Right atrium auricular region (tissue), 2 donors: ENCODE data around the gene ADGRG7. TPM values are rescaled to one million over a fixed set of nuclear protein-coding genes. Genes with fewer than 3 reads are reported as not detected.

Experiments used
- DNase-seq: peaks from one replicate; pipeline ENCODE4 v3.0.0-alpha.2; 2019; ENCODE audit warnings: low spot score
- H3K27ac ChIP-seq, 2 donors: fragments of 200-600 bp; sonication (generic); 1 replicate in 1 of 2; 2 replicates in 1 of 2; pipeline ENCODE4 v1.5.1; 2016 to 2019
- H3K27me3 ChIP-seq, 2 donors: fragments of 200-600 bp; sonication (generic); one replicate each; pipeline versions ENCODE4 v1.5.1 to v1.6.0; 2017 to 2019
- H3K36me3 ChIP-seq: fragments of 200-600 bp; sonication (generic); one replicate; pipeline ENCODE4 v1.5.1; 2016
- H3K4me1 ChIP-seq, 2 donors: fragments of 200-600 bp; sonication (generic); one replicate each; pipeline versions ENCODE4 v1.5.1 to v1.6.0; 2017 to 2019
- H3K4me3 ChIP-seq, 2 donors: fragments of 200-600 bp; sonication (generic); 1 replicate in 1 of 2; 2 replicates in 1 of 2; pipeline ENCODE4 v1.5.1; 2017 to 2019; ENCODE audit warnings: mild to moderate bottlenecking in 1 of 2, moderate library complexity in 1 of 2
- H3K9me3 ChIP-seq, 2 donors: fragments of 200-600 bp; sonication (generic); one replicate each; pipeline ENCODE4 v1.5.1; 2019
- total RNA-seq, 2 donors: library from RNA; depleted of rRNA; stranded (reverse); fragments of >200 nt; gene quantifications; one replicate each; pipeline ENCODE4 v1.1.0, GENCODE V29; 2016
- TF ChIP-seq, protein P1 (sequence below), 2 donors: fragments of 200-600 bp; sonication (generic); IDR thresholded peaks; one replicate each; pipeline ENCODE4 v1.5.1; 2019; ENCODE audit warnings: antibody characterized with exemption in 2 of 2

The ADGRG7 gene
- total RNA-seq, 2 donors from 2014 or later, result not detected

DNA sequence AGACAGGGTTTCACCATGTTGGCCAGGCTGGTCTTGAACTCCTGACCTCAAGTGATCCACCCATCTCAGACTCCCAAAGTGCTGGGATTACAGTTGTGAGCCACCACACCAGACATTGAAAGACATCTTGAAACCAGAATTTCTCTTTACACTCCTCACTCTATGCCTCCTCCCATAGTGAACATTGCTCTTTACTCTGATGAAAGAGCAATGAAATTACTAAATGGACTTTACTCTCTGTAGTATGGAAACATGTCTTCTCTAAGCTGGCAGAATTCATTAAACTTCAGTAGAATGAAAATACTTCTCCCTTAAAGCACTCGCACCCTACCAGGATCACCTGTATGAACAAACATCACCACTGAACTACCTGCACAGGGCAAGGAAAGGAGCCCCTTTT lies 72.1 kb downstream of the ADGRG7 start:
- Histone ChIP-seq H3K4me1 (no peaks in the 10 kb centered on the region), H3K27me3 (no peaks in the 10 kb centered on the region), H3K4me3 (no peak overlapping the region), H3K36me3 (no peaks in the 10 kb centered on the region), H3K9me3 (no peaks in the 10 kb centered on the region), H3K27ac (no peak overlapping the region)
- DNase-seq, result no peak
- TF ChIP-seq, protein P1, sequence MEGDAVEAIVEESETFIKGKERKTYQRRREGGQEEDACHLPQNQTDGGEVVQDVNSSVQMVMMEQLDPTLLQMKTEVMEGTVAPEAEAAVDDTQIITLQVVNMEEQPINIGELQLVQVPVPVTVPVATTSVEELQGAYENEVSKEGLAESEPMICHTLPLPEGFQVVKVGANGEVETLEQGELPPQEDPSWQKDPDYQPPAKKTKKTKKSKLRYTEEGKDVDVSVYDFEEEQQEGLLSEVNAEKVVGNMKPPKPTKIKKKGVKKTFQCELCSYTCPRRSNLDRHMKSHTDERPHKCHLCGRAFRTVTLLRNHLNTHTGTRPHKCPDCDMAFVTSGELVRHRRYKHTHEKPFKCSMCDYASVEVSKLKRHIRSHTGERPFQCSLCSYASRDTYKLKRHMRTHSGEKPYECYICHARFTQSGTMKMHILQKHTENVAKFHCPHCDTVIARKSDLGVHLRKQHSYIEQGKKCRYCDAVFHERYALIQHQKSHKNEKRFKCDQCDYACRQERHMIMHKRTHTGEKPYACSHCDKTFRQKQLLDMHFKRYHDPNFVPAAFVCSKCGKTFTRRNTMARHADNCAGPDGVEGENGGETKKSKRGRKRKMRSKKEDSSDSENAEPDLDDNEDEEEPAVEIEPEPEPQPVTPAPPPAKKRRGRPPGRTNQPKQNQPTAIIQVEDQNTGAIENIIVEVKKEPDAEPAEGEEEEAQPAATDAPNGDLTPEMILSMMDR (IDR thresholded peaks at IDR 0.05), result no peak

DNA sequence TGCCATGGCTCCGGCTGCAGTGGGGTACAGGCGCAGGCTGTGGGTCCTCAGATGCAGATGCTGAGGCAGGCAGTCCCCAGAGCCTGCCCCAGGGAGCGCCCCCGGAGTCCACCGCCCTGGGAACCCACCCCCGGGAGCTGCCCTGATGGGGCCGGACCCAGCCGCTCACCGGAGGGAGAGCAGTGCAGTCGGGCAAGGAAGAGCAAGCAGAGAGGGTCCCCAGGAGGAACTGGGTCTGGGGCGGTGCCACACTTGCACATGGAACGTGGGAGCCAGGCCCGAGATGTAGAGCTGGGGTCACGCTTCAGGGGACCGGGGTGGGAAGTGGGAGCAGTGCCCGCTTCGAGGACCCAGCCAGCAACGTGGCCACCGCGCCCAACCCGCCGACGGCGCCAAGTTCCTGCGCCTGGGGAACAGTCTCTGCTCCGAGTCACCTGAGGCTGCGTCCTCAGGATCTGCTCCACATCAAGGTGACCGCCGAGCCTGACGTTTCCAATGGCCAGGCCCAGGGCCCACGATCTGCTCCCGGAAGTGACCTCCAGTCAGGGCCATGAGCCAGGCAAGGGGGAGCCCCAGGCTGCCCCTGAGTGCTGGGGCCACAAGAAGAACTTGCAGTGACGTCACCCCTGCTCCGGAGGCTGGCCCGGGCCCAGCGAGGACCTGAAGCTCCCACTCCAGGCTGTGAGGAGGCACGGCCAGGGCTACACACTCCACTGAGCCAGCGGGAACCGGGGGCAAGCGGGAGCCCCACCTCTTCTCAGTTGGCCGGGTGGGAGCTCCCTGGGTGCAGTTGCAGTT lies 72.9 kb downstream of the ADGRG7 start:
- Histone ChIP-seq H3K4me1 (no peaks in the 10 kb centered on the region), H3K9me3 (no peaks in the 10 kb centered on the region), H3K4me3 (no peak overlapping the region), H3K27ac (no peak overlapping the region), H3K27me3 (no peaks in the 10 kb centered on the region), H3K36me3 (no peaks in the 10 kb centered on the region)
- TF ChIP-seq, protein P1 (IDR thresholded peaks at IDR 0.05), result no peak
- no peak for DNase-seq

DNA sequence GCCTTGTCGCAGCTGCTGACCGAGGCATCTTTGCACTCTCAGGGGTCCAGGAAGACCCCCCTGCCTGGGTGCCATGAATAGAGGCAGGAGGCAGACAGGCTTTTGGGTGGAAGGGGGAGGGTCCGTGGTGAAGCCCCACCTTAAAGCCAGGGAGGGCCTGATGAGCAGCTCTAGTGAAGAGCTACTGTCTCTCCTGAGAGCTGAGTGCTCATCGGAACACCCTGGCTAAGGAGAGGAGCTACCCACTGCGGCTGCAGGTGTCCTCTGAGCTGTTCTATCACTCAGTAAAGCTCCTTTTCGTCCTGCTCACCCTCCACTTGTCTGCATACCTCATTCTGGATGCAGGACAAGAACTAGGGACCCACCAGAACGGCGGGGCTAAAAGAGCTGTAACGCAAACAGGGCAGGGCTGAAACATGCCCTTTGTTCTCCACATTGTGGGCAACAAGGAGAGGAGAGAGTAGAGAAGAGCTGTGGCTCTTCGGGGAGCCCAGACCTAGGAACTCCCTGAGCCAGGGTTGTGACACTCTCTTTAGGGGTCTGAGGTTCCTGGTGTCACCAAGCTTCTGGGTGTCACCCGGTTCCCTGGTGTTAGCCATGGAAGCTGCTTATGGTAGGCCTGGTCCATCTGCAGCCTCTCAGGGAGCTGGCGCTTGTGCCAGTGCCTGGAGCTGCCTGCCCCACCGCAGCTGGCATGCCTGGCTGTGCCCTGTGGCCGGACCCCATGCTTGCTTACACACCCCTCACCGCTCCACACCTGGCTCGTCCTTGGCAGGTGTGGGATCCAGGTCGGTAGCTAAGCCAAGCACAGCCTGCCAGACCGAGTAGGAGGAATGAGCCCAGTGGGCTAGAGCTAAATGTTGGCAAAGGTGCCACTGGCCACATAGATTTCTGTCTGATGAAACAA lies 73.7 kb downstream of the ADGRG7 start:
- Histone ChIP-seq H3K9me3 (no peaks in the 10 kb centered on the region), H3K4me1 (no peaks in the 10 kb centered on the region), H3K27me3 (no peaks in the 10 kb centered on the region), H3K4me3 (no peak overlapping the region), H3K36me3 (no peaks in the 10 kb centered on the region), H3K27ac (no peak overlapping the region)
- DNase-seq, result no peak
- TF ChIP-seq, protein P1 (IDR thresholded peaks at IDR 0.05), result no peak

DNA sequence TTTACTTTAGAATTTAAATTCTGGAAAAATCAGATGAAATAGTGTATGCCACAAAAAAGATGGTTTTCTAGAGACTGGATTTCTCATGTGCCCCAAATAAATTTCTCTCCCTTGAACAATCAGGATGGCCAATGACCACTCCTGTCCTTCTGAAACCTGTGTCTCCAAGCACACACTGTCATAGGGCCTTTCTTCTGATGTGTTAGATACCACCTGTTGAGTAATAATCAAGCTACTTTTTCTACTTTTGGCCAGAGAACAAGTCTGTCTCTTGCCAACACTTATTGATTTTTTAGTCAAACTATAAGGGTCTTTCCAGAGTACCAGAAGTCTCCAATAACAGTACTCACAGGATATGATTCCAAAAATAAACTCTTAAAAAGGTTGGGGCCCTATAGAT lies 83.8 kb downstream of the ADGRG7 start:
- TF ChIP-seq, protein P1 (IDR thresholded peaks at IDR 0.05), result no peak
- DNase-seq, result no peak
- no peaks in the 10 kb centered on the region for H3K4me1 ChIP-seq
- H3K9me3 ChIP-seq, result no peaks in the 10 kb centered on the region
- H3K36me3 ChIP-seq, result no peaks in the 10 kb centered on the region
- H3K27me3 ChIP-seq, result no peaks in the 10 kb centered on the region
- H3K27ac ChIP-seq, result no peak overlapping the region
- H3K4me3 ChIP-seq, result no peak overlapping the region

DNA sequence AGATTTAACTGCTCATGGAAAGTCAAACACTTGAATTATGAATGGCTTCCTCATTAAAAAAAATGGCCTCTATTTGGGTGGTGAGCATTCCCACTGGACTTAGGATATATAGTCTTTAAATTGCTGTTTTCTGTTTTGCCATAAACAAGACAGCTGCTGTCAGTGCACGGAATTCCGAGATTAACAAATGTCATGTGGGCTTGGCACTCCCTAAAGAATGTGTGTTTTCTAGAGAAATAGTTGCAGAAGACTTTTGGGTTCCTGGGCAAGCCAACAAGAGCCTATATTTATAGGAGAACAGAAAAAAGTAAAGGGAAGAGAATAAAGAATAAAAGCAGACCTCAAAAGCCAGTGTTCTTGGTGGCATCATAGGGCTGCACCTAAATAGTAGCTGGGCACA lies 86.3 kb downstream of the ADGRG7 start:
- no peaks in the 10 kb centered on the region for H3K4me1 ChIP-seq
- no peaks in the 10 kb centered on the region for H3K9me3 ChIP-seq
- no peak overlapping the region for H3K27ac ChIP-seq
- TF ChIP-seq, protein P1 (IDR thresholded peaks at IDR 0.05), result no peak
- DNase-seq, result no peak
- H3K36me3 ChIP-seq, result no peaks in the 10 kb centered on the region
- H3K4me3 ChIP-seq, result no peak overlapping the region
- H3K27me3 ChIP-seq, result no peaks in the 10 kb centered on the region
